ENCODE data around the gene GPR39.

Gene GPR39

GRCh38 chr2:132690664-132691303, 274.2 kb downstream of the GPR39 start:
- no peak for DNase-seq

GRCh38 chr2:132691556-132691955, 275.0 kb downstream of the GPR39 start:
- no peak for DNase-seq

- no peak for DNase-seq
Observed at GRCh38 chr2:132692816-132693215, 276.2 kb downstream of the GPR39 start.

Data from NCI-H510A treated with DMSO at 0.1 percent for 48 hours (cell line).